NAMALWA (cell line): ENCODE measurements around the gene IFITM2.
"Not testable (repeated sequence)": the region's sequence is repeated elsewhere in the genome, so short reads cannot be mapped to it uniquely, and the experiment has no call there.

Experiments
- DNase-seq: peaks from one replicate; pipeline ENCODE4 v3.0.0-alpha.2; 2015; ENCODE audit warnings: low spot score

The IFITM2 gene

GRCh38 chr11:342328-342727 is 34.7 kb downstream of the IFITM2 start:
- no peak for DNase-seq

DNA sequence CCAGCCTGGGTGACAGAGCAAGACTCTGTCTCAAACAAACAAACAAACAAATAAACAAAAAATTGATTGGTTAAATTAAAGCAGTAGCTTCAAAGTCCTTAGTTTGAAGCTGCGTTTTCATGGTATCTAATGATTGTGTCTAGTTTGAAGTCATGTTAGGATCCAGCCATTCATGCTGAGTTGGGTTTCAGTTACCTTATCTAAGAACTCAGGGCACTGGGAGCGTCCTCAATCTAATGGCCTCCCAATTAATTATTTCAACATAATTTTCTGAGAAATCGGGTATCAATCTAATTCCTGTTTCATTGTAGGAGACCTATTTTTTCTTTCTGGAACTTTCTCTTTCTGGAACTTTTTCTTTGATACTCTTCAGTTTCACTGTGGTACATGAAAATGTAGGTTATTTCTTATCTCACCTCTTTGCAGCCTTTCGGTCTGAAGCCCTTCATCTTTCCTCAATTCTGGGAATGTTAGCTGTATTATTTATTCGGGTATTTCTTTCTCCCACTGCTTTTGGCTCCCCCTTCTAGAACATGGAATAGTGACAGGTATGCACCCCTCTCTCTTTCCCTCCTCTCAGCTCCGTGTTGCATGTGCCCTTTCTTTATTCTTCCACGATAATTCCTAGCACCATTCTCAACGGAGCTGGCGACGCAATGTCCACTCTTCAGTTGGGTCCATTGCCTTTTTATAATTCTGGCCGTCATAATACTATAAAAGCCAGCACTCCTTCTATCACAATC is 37.4 kb downstream of the IFITM2 start:
- DNase-seq = no peak

DNA sequence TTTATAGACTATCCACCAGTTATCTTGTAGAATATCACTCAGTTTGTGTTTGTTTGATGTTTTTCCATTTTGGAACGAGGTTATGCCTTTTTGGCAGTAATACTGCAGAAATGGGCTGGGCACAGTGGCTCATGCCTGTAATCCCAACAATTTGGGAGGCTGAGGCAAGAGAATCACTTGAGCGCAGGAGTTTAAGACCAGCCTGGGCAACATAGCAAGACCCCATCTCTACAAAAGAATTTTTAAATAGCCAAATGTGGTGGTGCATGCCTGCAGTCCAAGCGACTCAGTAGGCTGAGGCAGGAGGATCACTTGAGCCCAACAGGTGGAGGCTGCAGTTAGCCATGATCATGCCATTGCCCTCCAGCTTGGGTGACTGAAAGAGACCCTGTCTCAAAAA is 38.9 kb downstream of the IFITM2 start:
- DNase-seq = no peak

GRCh38 chr11:349270-349954 is 41.8 kb downstream of the IFITM2 start:
- not testable (repeated sequence) for DNase-seq

DNA sequence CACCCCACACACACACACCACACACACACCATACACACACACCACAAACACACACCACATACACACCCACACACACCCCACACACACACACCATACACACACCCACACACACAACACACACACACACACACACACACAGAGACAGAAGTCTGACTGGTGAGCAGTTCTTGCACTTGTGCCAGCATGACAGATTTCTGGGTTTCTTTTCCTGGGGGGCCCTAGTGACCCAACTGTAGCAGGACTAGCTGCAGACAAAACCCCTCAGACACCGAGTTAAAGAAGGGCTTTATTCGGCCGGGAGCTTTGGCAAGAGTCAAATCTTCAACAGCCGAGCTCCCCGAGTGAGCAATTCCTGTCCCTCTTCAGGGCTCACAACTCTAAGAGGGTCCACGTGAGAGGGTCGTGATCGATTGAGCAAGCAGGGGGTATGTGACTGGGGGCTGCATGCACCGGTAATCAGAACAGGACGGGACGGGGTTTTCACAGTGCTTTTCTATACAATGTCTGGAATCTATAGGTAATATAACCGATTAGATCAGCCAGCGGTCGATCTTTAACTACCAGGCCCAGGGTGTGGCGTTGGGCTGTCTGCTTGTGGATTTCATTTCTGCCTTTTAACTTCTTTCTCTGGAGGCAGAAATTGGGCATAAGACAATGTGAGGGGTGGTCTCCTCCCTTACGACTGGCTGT is 42.6 kb downstream of the IFITM2 start:
- not testable (repeated sequence) for DNase-seq

DNA sequence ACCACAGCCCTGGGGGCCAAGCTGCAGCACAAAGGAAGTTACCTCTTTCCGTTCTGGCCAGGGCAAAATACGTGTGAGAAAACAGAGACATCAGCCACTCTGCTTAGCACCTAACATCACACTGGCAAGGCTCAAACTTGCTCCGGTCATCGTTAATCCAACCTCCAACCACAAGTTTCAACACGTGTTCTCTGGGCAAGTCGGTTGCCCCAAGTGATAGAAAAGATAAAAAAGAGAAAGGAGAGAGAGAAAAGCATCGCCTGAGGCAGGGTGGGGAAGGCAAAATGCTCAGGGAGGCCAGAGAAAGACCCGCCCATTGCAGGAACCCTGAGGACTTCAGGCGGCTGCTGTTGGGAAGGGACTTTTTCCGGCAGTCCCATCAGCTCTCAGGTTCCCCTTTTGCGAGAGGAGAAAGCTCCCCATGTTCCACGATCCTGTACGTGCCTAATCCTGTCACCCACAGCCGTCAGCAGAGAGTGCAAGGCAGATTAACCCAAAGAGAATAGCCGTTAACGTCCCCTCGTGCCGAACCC is 43.2 kb downstream of the IFITM2 start:
- DNase-seq = no peak

DNA sequence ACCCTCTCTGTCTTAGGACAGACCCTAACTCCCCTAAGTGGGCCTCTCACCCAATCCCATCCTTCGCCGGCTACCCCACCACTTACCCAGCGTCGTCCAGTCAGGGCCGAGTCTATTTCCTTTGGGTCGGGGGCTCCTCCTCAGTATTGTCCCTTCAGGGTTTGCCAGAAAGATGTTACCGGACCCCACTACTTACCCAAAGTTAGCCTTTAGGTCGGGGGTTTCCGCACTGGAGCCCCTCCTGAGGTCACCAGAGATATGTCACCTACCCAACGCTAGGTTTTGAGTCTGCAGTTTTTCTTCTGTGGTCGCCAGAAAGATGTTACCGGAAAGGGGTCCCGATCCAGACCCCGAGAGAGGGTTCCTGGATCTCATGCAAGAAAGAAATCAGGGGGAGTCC is 43.8 kb downstream of the IFITM2 start:
- DNase-seq = no peak

DNA sequence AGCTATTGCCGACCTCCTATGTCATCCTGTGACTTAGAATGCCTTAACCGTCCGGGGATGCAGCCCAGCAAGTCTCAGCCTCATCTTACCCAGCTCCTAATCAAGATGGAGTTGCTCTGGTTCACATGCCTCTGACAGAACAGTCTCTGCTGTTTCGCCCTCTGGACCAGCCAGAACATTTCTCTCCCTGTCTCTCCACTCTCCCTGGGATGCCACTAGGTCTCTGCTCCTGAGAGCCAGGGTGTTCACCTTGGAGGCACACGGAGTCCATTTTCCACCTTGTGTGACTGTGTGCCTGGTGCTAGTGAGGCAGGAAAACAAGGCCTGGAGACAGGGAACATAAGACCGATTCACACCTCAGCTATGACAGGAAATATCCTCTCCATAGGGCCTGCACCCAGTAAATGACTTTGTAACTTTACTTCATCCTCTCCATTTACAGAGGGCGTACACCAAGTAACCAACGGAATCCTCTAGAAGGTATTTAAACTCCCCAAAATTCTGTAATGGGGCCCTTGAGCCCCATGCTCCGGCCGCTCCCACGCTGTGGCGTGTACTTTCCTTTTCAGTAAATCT is 44.9 kb downstream of the IFITM2 start:
- DNase-seq = no peak

DNA sequence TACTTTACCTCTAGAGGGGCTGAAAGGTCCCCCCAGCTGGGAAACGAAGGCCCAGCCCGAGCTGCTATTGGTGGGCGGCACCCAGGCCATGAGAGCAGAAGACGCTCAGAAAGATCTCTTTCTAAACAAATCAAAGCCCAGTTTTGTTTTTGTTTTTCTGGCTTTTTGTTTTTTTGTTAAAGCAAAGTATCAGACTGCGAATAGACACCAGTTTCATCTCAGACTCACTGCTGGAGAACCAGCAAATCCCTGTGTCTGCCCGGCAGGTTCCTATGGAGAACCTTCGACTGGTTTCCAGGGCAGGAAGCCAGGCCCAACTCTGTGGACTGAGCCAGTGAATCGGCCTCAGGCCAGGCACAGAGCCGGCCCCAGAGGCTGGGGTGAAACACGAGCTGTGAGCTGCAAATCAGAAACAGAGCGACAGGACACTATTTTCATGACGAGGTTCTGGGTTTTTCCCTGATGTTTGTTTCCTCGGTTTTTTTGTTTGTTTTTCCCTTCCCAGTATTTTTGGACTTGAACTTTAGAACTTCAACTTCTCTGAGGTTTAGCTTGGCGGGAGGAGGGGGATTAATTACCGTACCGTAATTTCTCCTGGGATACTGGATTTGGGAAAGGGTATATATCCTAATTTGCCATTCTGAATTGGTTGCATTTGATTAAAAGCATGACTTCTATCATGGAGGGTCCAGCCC is 45.7 kb downstream of the IFITM2 start:
- DNase-seq = no peak

- DNase-seq = peak; percentile 81
Measured at GRCh38 chr11:355581-356458, 48.2 kb downstream of the IFITM2 start.

DNA sequence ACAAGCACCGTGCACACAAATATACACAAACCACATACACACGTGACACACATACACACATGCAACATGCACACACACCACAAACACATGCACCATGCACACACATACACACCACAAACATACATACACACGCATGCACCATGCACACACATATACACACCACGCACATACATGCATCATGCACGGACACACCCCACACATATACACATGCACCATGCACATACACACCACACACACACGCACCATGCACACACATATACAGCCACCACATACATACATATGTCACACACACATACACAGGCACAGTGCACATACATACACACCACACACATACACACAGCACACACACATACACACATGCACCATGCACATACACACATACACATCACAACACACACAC is 49.0 kb downstream of the IFITM2 start:
- no peak for DNase-seq

- no peak for DNase-seq
Measured at GRCh38 chr11:357582-357981, 50.0 kb downstream of the IFITM2 start.

GRCh38 chr11:358129-358800 is 50.6 kb downstream of the IFITM2 start:
- DNase-seq = no peak
